Measurements from ENCODE around the gene ATG10.

- TF ChIP-seq CTCF (IDR thresholded peaks at IDR 0.05) (no peak), POLR2A (IDR thresholded peaks at IDR 0.05) (no peak), POLR2AphosphoS5 (IDR thresholded peaks at IDR 0.05) (no peak)
Observed at GRCh38 chr5:82290908-82291307, 319.1 kb downstream of the ATG10 start.

Measured in prostate gland (tissue), 2 donors.